PC-9 (cell line): Measurements from ENCODE around the gene ZNF609. TPM values are rescaled to one million over a fixed set of nuclear protein-coding genes. Genes with fewer than 3 reads are reported as not detected.

Source experiments
- BruUV-seq: library from RNA; stranded (reverse); fragments of 400-500 nt; replicated peaks from 2 replicates; lab custom pipeline; 2021; lab: Mats Ljungman, UMichigan
- CTCF ChIA-PET: fragments of 300-600 bp; sonication (Branson Sonifier 250); formaldehyde crosslinking; loops from one replicate; lab custom pipeline; 2022; ENCODE audit warnings: antibody characterized with exemption; lab: Charles Lee
- POLR2A ChIA-PET: fragments of 300-600 bp; sonication (Branson Sonifier 250); formaldehyde crosslinking; loops from one replicate; lab custom pipeline; 2022; ENCODE audit warnings: antibody characterized with exemption; ENCODE audit not compliant: unreplicated experiment; lab: Charles Lee
- DNase-seq, 2 experiments: peaks; one replicate each; pipeline versions ENCODE4 v3.0.0 to v3.0.0-alpha.2; 2015 to 2022; ENCODE audit warnings: mixed read lengths in 1 of 2
- H2AFZ ChIP-seq: fragments of 200-600 bp; sonication (generic); 2 replicates; pipeline ENCODE4 v1.8.1; 2017; ENCODE audit warnings: antibody characterized with exemption
- H3F3A ChIP-seq: fragments of 200-600 bp; sonication (generic); 2 replicates; pipeline ENCODE4 v1.8.1; 2017; ENCODE audit warnings: antibody characterized with exemption, mild to moderate bottlenecking, low read depth; ENCODE audit not compliant: insufficient read depth
- H3K27ac ChIP-seq: fragments of 200-600 bp; sonication (generic); 2 replicates; pipeline ENCODE4 v1.6.1; 2016; ENCODE audit warnings: mixed run types
- H3K27me3 ChIP-seq: fragments of 200-600 bp; sonication (generic); 2 replicates; pipeline ENCODE4 v1.6.1; 2016; ENCODE audit warnings: low read depth, mixed run types; ENCODE audit not compliant: insufficient read depth
- H3K36me3 ChIP-seq: fragments of 200-600 bp; sonication (generic); 2 replicates; pipeline ENCODE4 v1.6.1; 2016; ENCODE audit warnings: low read depth, mixed run types
- H3K4me1 ChIP-seq: fragments of 200-600 bp; sonication (generic); replicated peaks from 2 replicates; pipeline ENCODE4 v1.6.1; 2016; ENCODE audit warnings: mixed run types; ENCODE audit not compliant: insufficient read depth
- H3K4me2 ChIP-seq: fragments of 200-600 bp; sonication (generic); 2 replicates; pipeline ENCODE4 v1.6.1; 2017; ENCODE audit warnings: mixed run types
- H3K4me3 ChIP-seq: fragments of 200-600 bp; sonication (generic); 2 replicates; pipeline ENCODE4 v1.6.1; 2016; ENCODE audit warnings: mixed run types
- H3K79me2 ChIP-seq: fragments of 200-600 bp; sonication (generic); 2 replicates; pipeline ENCODE4 v1.6.1; 2017; ENCODE audit warnings: low read depth, mixed run types
- H3K9me2 ChIP-seq: fragments of 200-600 bp; sonication (generic); 2 replicates; pipeline ENCODE4 v1.8.1; 2017; ENCODE audit warnings: mild to moderate bottlenecking; ENCODE audit not compliant: insufficient read depth
- H3K9me3 ChIP-seq: fragments of 200-600 bp; sonication (generic); 2 replicates; pipeline ENCODE4 v1.8.1; 2016; ENCODE audit warnings: low read depth; ENCODE audit not compliant: insufficient read depth
- H4K20me1 ChIP-seq: fragments of 200-600 bp; sonication (generic); 2 replicates; pipeline ENCODE4 v1.8.1; 2017; ENCODE audit not compliant: insufficient read depth
- CTCF ChIP-seq: fragments of 200-600 bp; sonication (generic); conservative IDR thresholded peaks from 2 replicates; pipeline ENCODE4 v1.6.1; 2017; ENCODE audit warnings: mixed run types, antibody characterized with exemption, mild to moderate bottlenecking, moderate library complexity
- EZH2 ChIP-seq: fragments of 200-600 bp; sonication (generic); IDR thresholded peaks from 2 replicates; pipeline ENCODE4 v1.8.0; 2017; ENCODE audit warnings: antibody characterized with exemption, low read depth
- intact Hi-C: fragments of 100-400 bp; cut with micrococcal nuclease; formaldehyde crosslinking; loops from one replicate; pipeline ENCODE4 v1.10.0; 2022; ENCODE audit not compliant: unreplicated experiment
- total RNA-seq: library from RNA; stranded (reverse); gene quantifications from 2 replicates; pipeline ENCODE4 v1.2.3, GENCODE V29; 2021

The ZNF609 gene
- total RNA-seq, 1 experiment from 2014 or later: 38.6 TPM

- H2AFZ ChIP-seq: no peak overlapping the region
- no peaks in the 10 kb centered on the region for H3K9me3 ChIP-seq
- BruUV-seq: no TSS peak
- CTCF ChIA-PET: no interaction called here
- TF ChIP-seq CTCF (no peak), EZH2 (no peak)
- no peaks in the 10 kb centered on the region for H3K4me1 ChIP-seq
- H3K79me2 ChIP-seq: no peaks in the 10 kb centered on the region
- no peaks in the 10 kb centered on the region for H3F3A ChIP-seq
- H3K4me2 ChIP-seq: no peak overlapping the region
- peaks cover 5% of the 10 kb centered on the region; the same call in 1 of the 2 replicates for H4K20me1 ChIP-seq
- H3K27me3 ChIP-seq: no peaks in the 10 kb centered on the region
- peak; percentile 21 to 53 for DNase-seq
- no peaks in the 10 kb centered on the region for H3K36me3 ChIP-seq
- no peaks in the 10 kb centered on the region for H3K9me2 ChIP-seq
- H3K27ac ChIP-seq: no peak overlapping the region
- POLR2A ChIA-PET: no interaction called here
- no peak overlapping the region for H3K4me3 ChIP-seq
- intact Hi-C loops: no loop called here
Observed at GRCh38 chr15:64507293-64507802, 47.0 kb downstream of the ZNF609 start.

GRCh38 chr15:64507845-64508244, 47.5 kb downstream of the ZNF609 start:
- H3K4me2 ChIP-seq: no peak overlapping the region
- no peak overlapping the region for H3K4me3 ChIP-seq
- intact Hi-C loops: loop anchor here (2.0 kb wide), 1 partner anchor 173 kb away; no protein-coding TSS in a partner anchor
- H4K20me1 ChIP-seq: peaks cover 5% of the 10 kb centered on the region; the same call in 1 of the 2 replicates
- H3K36me3 ChIP-seq: no peaks in the 10 kb centered on the region
- DNase-seq: no peak
- ChIA-PET POLR2A (no interaction called here), CTCF (no interaction called here)
- no peak overlapping the region for H3K27ac ChIP-seq
- H3K79me2 ChIP-seq: no peaks in the 10 kb centered on the region
- H3K9me3 ChIP-seq: no peaks in the 10 kb centered on the region
- no peak overlapping the region for H2AFZ ChIP-seq
- no peaks in the 10 kb centered on the region for H3F3A ChIP-seq
- no peaks in the 10 kb centered on the region for H3K9me2 ChIP-seq
- H3K27me3 ChIP-seq: no peaks in the 10 kb centered on the region
- no peaks in the 10 kb centered on the region for H3K4me1 ChIP-seq
- BruUV-seq: no TSS peak
- TF ChIP-seq EZH2 (no peak), CTCF (no peak)

GRCh38 chr15:64513823-64514222, 53.4 kb downstream of the ZNF609 start:
- ChIA-PET CTCF (interaction anchor here (0.7 kb wide), 1 partner anchor 157 kb away, joined by 4 read pairs; no protein-coding TSS in a partner anchor), POLR2A (no interaction called here)
- Histone ChIP-seq H3K9me2 (no peaks in the 10 kb centered on the region), H3K4me1 (peaks cover 11% of the 10 kb centered on the region), H3K27ac (no peak overlapping the region), H3K4me3 (no peak overlapping the region), H3K4me2 (no peak overlapping the region), H3K9me3 (no peaks in the 10 kb centered on the region), H4K20me1 (no peaks in the 10 kb centered on the region; the same call in 1 of the 2 replicates), H3K36me3 (no peaks in the 10 kb centered on the region), H3F3A (peaks cover 3% of the 10 kb centered on the region; the same call in 1 of the 2 replicates), H3K79me2 (peaks cover 17% of the 10 kb centered on the region), H2AFZ (no peak overlapping the region), H3K27me3 (no peaks in the 10 kb centered on the region)
- intact Hi-C loops: loop anchor here (10.0 kb wide), 1 partner anchor 61 kb away; no protein-coding TSS in a partner anchor
- DNase-seq: no peak
- TF ChIP-seq EZH2: no peak
- TF ChIP-seq CTCF: no peak
- no TSS peak for BruUV-seq
